ENCODE results near the gene FBXO21.

The FBXO21 gene

GRCh38 chr12:117165342-117165741 lies 24.9 kb downstream of the FBXO21 start:
- Histone ChIP-seq H3K79me2 (ENCODE audit: control insufficient read depth, insufficient read depth, low read length, unreplicated experiment) (no peaks in the 10 kb centered on the region), H2AFZ (ENCODE audit: low read length, unreplicated experiment) (no peak overlapping the region)

DNA sequence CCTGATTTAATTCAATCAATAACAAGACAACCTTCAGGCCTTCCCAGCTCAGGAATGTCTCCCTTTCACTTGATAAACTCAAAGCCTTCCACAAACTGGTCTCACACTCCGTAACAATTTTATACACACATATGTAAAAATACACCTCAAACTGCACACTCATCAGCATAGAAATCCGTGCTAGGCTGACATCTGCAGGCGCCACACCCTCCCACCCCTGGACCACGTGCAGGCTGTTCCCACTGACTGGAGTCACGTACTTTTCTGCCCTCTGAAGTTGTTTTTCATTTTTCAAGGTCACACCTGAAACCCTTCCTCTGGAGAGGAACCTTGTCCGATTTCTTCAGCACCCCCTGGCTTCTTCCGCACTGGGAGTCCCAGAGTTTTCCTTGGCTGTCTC lies 27.6 kb downstream of the FBXO21 start:
- peaks cover 15% of the 10 kb centered on the region for H3K36me3 ChIP-seq (ENCODE audit: insufficient read depth, low read length)
- no peak overlapping the region for H3K27ac ChIP-seq (ENCODE audit: low read depth, low read length)

More at GRCh38 chr12:117165342-117165741, 24.9 kb downstream of the FBXO21 start:
- H3K36me3 ChIP-seq (ENCODE audit: insufficient read depth, low read length), result peaks cover 14% of the 10 kb centered on the region
- no peak overlapping the region for H3K4me3 ChIP-seq (ENCODE audit: low read depth, low read length)
- no peak overlapping the region for H3K27ac ChIP-seq (ENCODE audit: low read depth, low read length)
- H3K27me3 ChIP-seq (ENCODE audit: insufficient read depth, low read length), result no peaks in the 10 kb centered on the region
- no peaks in the 10 kb centered on the region for H3K4me1 ChIP-seq (ENCODE audit: control insufficient read depth, insufficient read depth, low read length, unreplicated experiment)

GRCh38 chr12:117162167-117162539 lies 28.1 kb downstream of the FBXO21 start:
- Histone ChIP-seq H3K4me3 (ENCODE audit: low read depth, low read length) (no peak overlapping the region), H3K27me3 (ENCODE audit: insufficient read depth, low read length) (no peaks in the 10 kb centered on the region), H3K36me3 (ENCODE audit: insufficient read depth, low read length) (peaks cover 15% of the 10 kb centered on the region), H2AFZ (ENCODE audit: low read length, unreplicated experiment) (no peak overlapping the region), H3K79me2 (ENCODE audit: control insufficient read depth, insufficient read depth, low read length, unreplicated experiment) (no peaks in the 10 kb centered on the region), H3K27ac (ENCODE audit: low read depth, low read length) (no peak overlapping the region), H3K4me1 (ENCODE audit: control insufficient read depth, insufficient read depth, low read length, unreplicated experiment) (no peaks in the 10 kb centered on the region)

More for the DNA sequence above, 27.6 kb downstream of the FBXO21 start:
- Histone ChIP-seq H2AFZ (ENCODE audit: low read length, unreplicated experiment) (no peak overlapping the region), H3K4me1 (ENCODE audit: control insufficient read depth, insufficient read depth, low read length, unreplicated experiment) (no peaks in the 10 kb centered on the region), H3K79me2 (ENCODE audit: control insufficient read depth, insufficient read depth, low read length, unreplicated experiment) (no peaks in the 10 kb centered on the region), H3K27me3 (ENCODE audit: insufficient read depth, low read length) (no peaks in the 10 kb centered on the region), H3K4me3 (ENCODE audit: low read depth, low read length) (no peak overlapping the region)

GRCh38 chr12:117161460-117162166 lies 28.7 kb downstream of the FBXO21 start:
- no peak overlapping the region for H3K4me3 ChIP-seq (ENCODE audit: low read depth, low read length)
- no peak overlapping the region for H3K27ac ChIP-seq (ENCODE audit: low read depth, low read length)
- no peak overlapping the region for H2AFZ ChIP-seq (ENCODE audit: low read length, unreplicated experiment)
- H3K79me2 ChIP-seq (ENCODE audit: control insufficient read depth, insufficient read depth, low read length, unreplicated experiment), result no peaks in the 10 kb centered on the region
- H3K4me1 ChIP-seq (ENCODE audit: control insufficient read depth, insufficient read depth, low read length, unreplicated experiment), result no peaks in the 10 kb centered on the region
- H3K36me3 ChIP-seq (ENCODE audit: insufficient read depth, low read length), result peaks cover 12% of the 10 kb centered on the region
- H3K27me3 ChIP-seq (ENCODE audit: insufficient read depth, low read length), result no peaks in the 10 kb centered on the region

- H3K36me3 ChIP-seq (ENCODE audit: insufficient read depth, low read length), result peaks cover 9% of the 10 kb centered on the region
- no peaks in the 10 kb centered on the region for H3K4me1 ChIP-seq (ENCODE audit: control insufficient read depth, insufficient read depth, low read length, unreplicated experiment)
- no peak overlapping the region for H2AFZ ChIP-seq (ENCODE audit: low read length, unreplicated experiment)
- no peak overlapping the region for H3K27ac ChIP-seq (ENCODE audit: low read depth, low read length)
- H3K79me2 ChIP-seq (ENCODE audit: control insufficient read depth, insufficient read depth, low read length, unreplicated experiment), result no peaks in the 10 kb centered on the region
- no peak overlapping the region for H3K4me3 ChIP-seq (ENCODE audit: low read depth, low read length)
- no peaks in the 10 kb centered on the region for H3K27me3 ChIP-seq (ENCODE audit: insufficient read depth, low read length)
Observed at GRCh38 chr12:117159674-117160073, 30.6 kb downstream of the FBXO21 start.

- no peak overlapping the region for H3K4me3 ChIP-seq (ENCODE audit: low read depth, low read length)
- no peak overlapping the region for H3K27ac ChIP-seq (ENCODE audit: low read depth, low read length)
- H3K4me1 ChIP-seq (ENCODE audit: control insufficient read depth, insufficient read depth, low read length, unreplicated experiment), result no peaks in the 10 kb centered on the region
- H3K27me3 ChIP-seq (ENCODE audit: insufficient read depth, low read length), result no peaks in the 10 kb centered on the region
- H3K36me3 ChIP-seq (ENCODE audit: insufficient read depth, low read length), result peaks cover 9% of the 10 kb centered on the region
- H3K79me2 ChIP-seq (ENCODE audit: control insufficient read depth, insufficient read depth, low read length, unreplicated experiment), result no peaks in the 10 kb centered on the region
- no peak overlapping the region for H2AFZ ChIP-seq (ENCODE audit: low read length, unreplicated experiment)
Observed at GRCh38 chr12:117158911-117159553, 31.2 kb downstream of the FBXO21 start.

- peaks cover 9% of the 10 kb centered on the region for H3K36me3 ChIP-seq (ENCODE audit: insufficient read depth, low read length)
- H3K27ac ChIP-seq (ENCODE audit: low read depth, low read length), result no peak overlapping the region
- H3K27me3 ChIP-seq (ENCODE audit: insufficient read depth, low read length), result no peaks in the 10 kb centered on the region
- no peak overlapping the region for H3K4me3 ChIP-seq (ENCODE audit: low read depth, low read length)
- no peak overlapping the region for H2AFZ ChIP-seq (ENCODE audit: low read length, unreplicated experiment)
- H3K79me2 ChIP-seq (ENCODE audit: control insufficient read depth, insufficient read depth, low read length, unreplicated experiment), result no peaks in the 10 kb centered on the region
- H3K4me1 ChIP-seq (ENCODE audit: control insufficient read depth, insufficient read depth, low read length, unreplicated experiment), result no peaks in the 10 kb centered on the region
Observed at GRCh38 chr12:117158096-117158495, 32.2 kb downstream of the FBXO21 start.

DNA sequence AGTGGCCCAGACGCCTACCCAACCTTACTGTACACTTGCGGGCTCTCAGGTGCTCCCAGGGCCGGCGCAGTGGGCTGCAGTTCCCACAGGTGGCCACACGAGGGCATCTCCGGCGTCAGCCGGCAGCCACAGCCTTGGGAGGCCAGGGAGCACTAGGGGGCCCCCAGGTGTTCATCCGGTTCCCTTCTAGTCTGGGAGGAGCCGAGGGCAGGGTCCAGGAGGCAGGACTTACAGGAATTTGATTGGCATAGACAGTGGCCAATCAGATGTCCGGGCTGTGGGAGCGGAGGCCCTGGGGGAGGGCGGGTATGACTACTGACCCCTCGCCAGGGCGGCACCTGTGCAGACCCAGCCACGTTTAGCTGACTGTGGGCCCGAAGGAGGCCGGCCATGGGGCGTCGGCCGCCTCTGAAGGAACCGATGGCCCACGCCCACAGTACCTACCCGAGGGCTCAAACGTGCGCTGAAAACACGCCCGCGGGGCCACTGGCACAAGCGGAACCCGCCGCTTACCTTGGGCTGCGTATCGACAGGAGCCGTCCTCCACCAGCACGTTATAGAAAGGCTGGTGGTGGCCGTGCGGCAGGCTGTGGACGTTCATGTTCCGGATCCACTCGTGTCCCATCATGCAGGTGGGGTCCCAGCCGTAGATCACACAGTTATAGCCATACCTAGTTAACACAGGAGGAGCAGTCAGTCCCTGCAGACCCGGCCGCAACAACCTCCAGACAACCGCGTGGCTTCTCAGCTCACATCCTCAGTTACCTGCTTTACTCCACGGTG lies 34.8 kb downstream of the FBXO21 start:
- Histone ChIP-seq H3K36me3 (ENCODE audit: insufficient read depth, low read length) (peaks cover 9% of the 10 kb centered on the region; the same call in 1 of the 2 replicates), H3K4me3 (ENCODE audit: low read depth, low read length) (no peak overlapping the region), H2AFZ (ENCODE audit: low read length, unreplicated experiment) (no peak overlapping the region), H3K4me1 (ENCODE audit: control insufficient read depth, insufficient read depth, low read length, unreplicated experiment) (peaks cover 9% of the 10 kb centered on the region), H3K27ac (ENCODE audit: low read depth, low read length) (no peak overlapping the region), H3K79me2 (ENCODE audit: control insufficient read depth, insufficient read depth, low read length, unreplicated experiment) (no peaks in the 10 kb centered on the region), H3K27me3 (ENCODE audit: insufficient read depth, low read length) (no peaks in the 10 kb centered on the region)

DNA sequence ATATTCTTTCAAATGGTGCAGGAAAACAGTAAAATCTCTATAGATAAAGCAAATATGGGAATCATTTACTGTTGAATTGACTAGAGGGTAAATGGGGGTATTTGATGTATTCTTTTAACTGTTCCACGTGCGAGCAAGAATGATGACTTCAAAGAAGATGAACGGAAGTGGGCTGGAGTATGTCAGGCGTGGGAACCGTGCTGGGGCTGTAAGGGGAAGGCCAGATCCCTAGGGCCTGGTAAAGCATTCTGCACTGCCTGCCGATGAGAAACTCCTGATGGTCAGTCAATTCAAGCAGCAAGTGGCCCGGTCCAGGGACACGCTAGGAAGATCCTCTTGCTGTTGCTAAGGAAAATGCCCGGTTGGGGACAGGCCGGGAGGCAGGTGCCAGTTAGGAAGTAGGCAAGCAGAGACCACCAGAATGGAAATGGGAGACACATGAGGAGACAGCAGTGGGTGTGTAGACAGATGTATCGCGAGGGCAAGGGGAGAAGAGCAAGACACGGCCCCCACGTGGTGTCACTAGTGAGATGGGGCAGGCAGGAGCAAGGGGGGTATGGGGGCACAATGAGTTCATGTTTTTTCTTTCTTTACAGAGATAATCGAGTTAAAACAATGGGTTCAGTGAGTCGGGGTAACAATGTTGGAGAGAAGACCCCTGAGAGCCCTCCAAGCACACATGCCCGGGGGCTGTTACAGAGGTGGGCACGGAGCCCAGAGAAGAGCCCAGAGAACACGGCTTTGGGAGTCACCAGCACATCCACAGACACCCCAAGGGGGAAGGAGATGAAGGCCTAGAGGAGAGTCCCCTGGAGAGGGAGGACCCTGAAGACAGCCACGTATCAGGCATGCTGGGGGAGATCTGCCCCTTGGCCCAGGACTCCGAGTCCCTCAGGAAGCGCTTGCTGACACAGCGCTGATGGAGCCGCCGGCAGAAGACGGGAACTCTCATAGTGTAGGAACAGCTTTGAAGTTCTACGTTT lies 37.2 kb downstream of the FBXO21 start:
- Histone ChIP-seq H3K27me3 (ENCODE audit: insufficient read depth, low read length) (no peaks in the 10 kb centered on the region), H3K27ac (ENCODE audit: low read depth, low read length) (no peak overlapping the region), H3K36me3 (ENCODE audit: insufficient read depth, low read length) (peaks cover 6% of the 10 kb centered on the region; the same call in 1 of the 2 replicates), H3K79me2 (ENCODE audit: control insufficient read depth, insufficient read depth, low read length, unreplicated experiment) (no peaks in the 10 kb centered on the region), H2AFZ (ENCODE audit: low read length, unreplicated experiment) (no peak overlapping the region), H3K4me1 (ENCODE audit: control insufficient read depth, insufficient read depth, low read length, unreplicated experiment) (peaks cover 24% of the 10 kb centered on the region), H3K4me3 (ENCODE audit: low read depth, low read length) (no peak overlapping the region)

Data from ACC112 (cell line).